ENCODE measurements around the gene PPP3CA.

Gene PPP3CA

DNA sequence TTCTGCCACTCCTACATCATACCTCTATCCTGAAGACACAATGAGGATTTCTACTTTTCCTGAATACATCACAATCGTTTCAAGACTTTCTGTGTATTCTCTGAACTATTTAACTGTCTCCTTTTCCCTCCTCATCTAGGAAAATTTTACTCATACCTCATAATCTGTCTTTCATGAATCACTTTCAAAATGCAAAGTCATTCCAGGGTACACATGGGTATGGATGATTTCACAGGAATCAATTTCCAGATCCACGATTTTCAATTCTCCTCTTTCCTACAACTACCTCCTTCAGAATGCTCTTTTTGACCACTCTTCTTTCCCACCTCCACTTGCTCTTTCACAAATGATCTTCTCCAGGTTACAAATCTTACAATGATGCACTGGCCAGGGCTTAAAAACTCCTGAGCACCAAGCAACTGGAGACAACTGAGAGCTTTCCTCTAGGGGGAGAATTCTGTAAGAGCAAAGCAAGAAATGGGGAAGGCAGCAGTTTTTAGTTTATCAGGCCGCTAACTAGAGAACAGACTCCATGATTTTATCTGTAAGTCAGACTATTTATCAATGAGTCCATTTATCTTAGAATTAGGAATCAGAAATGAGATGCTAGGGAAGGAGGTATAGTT is 116.4 kb downstream of the PPP3CA start:
- no peak for DNase-seq (ENCODE audit: insufficient read length, low spot score)
- no peak for FAIRE-seq
- TF ChIP-seq POLR2A (IDR thresholded peaks at IDR 0.05; ENCODE audit: low read depth, low read length) (no peak), POU2F2 (IDR thresholded peaks at IDR 0.05; ENCODE audit: low read depth, low read length) (no peak), PAX5 (IDR thresholded peaks at IDR 0.05; ENCODE audit: insufficient read depth, low read length, severe bottlenecking) (no peak), TAF1 (IDR thresholded peaks at IDR 0.05; ENCODE audit: low read depth, low read length) (no peak), POLR2AphosphoS5 (IDR thresholded peaks at IDR 0.05; ENCODE audit: low read depth, low read length) (no peak), SPI1 (IDR thresholded peaks at IDR 0.05; ENCODE audit: low read depth, low read length) (no peak)

DNA sequence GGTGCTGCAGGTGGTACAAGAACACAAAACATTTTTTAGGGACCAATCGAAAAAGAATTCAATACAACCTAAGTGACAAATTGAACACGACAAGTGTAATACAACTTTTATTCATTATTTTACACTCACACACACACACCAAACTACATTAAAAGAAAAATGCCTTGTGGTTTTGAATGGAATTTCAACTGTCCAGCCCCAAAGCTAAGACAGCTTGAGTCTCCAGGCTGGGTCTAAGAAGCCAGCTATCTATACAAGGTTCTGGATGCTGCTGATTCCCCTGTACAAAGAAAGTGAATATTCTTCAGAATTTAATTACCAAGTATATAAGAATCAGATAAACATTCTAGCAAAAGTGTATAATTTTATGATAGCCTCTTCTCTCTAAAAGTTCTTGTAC is 118.2 kb downstream of the PPP3CA start:
- TF ChIP-seq POLR2A (IDR thresholded peaks at IDR 0.05; ENCODE audit: low read depth, low read length): no peak
- no peak for TF ChIP-seq TAF1 (IDR thresholded peaks at IDR 0.05; ENCODE audit: low read depth, low read length)
- TF ChIP-seq PAX5 (IDR thresholded peaks at IDR 0.05; ENCODE audit: insufficient read depth, low read length, severe bottlenecking): no peak
- TF ChIP-seq POU2F2 (IDR thresholded peaks at IDR 0.05; ENCODE audit: low read depth, low read length): no peak
- TF ChIP-seq SPI1 (IDR thresholded peaks at IDR 0.05; ENCODE audit: low read depth, low read length): no peak
- TF ChIP-seq POLR2AphosphoS5 (IDR thresholded peaks at IDR 0.05; ENCODE audit: low read depth, low read length): no peak
- FAIRE-seq: no peak
- no peak for DNase-seq (ENCODE audit: insufficient read length, low spot score)

DNA sequence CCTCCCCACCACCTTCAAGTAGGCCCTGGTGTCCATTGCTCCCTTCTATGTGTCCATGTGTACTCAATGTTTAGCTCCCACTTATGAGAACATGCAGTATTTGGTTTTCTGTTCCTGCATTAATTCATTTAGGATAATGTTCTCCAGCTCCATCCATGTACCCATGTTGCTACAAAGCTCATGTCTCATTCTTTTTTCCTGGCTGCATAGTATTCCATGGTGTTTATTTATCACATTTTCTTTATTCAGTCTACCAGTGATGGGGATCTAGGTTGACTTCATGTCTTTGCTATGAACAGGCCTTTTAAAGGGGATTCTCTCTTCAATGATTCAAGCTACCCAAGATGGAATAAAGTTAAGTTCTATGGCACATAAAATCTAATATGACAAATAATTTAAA is 119.6 kb downstream of the PPP3CA start:
- FAIRE-seq (no peak), DNase-seq (ENCODE audit: insufficient read length, low spot score) (no peak)
- no peak for TF ChIP-seq POLR2A (IDR thresholded peaks at IDR 0.05; ENCODE audit: low read depth, low read length)
- no peak for TF ChIP-seq SPI1 (IDR thresholded peaks at IDR 0.05; ENCODE audit: low read depth, low read length)
- TF ChIP-seq POU2F2 (IDR thresholded peaks at IDR 0.05; ENCODE audit: low read depth, low read length): no peak
- no peak for TF ChIP-seq POLR2AphosphoS5 (IDR thresholded peaks at IDR 0.05; ENCODE audit: low read depth, low read length)

DNA sequence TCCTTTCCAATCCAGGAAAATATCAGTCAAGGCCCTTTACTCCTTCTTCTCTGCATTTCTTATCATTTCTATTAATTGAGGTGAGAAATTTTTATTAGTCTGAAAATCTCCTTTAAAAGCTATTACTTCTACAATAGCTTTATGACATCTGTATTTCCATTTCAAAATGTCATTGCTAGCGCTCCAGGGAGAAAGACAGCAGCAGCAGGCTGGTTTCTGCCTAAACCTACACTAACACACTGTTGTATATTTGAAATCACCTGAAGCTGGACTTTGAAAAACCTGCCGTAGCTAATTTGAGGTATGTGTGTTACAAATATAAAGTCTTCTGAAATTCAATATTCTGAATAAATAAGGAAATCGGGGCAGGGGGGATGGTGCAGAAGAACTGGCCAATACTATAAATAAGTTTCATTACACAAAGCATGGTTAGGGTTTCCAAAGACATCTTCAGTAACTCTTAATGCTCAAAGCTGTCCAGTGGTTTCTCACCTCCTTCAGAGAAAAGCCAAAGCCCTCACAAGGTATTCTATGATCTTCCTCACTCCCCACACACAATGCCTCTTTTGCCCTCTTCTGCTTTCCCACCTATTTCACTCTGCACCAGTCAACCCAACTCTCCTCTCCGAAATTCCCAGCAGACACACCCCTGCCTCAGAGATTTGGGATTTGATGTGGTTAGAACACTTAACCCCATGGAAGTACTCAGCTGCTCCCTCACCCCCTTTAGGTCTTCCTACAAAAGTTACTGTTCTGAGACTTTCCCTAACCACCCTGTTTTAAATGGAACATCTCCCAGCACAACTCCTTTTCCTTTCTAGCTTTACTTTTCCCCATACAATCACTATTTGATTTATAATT is 122.7 kb downstream of the PPP3CA start:
- FAIRE-seq (no peak), DNase-seq (ENCODE audit: insufficient read length, low spot score) (no peak)
- TF ChIP-seq PAX5 (IDR thresholded peaks at IDR 0.05; ENCODE audit: insufficient read depth, low read length, severe bottlenecking): no peak
- TF ChIP-seq POU2F2 (IDR thresholded peaks at IDR 0.05; ENCODE audit: low read depth, low read length): no peak
- TF ChIP-seq SPI1 (IDR thresholded peaks at IDR 0.05; ENCODE audit: low read depth, low read length): no peak
- TF ChIP-seq TAF1 (IDR thresholded peaks at IDR 0.05; ENCODE audit: low read depth, low read length): no peak
- TF ChIP-seq POLR2A (IDR thresholded peaks at IDR 0.05; ENCODE audit: low read depth, low read length): no peak
- no peak for TF ChIP-seq POLR2AphosphoS5 (IDR thresholded peaks at IDR 0.05; ENCODE audit: low read depth, low read length)

DNA sequence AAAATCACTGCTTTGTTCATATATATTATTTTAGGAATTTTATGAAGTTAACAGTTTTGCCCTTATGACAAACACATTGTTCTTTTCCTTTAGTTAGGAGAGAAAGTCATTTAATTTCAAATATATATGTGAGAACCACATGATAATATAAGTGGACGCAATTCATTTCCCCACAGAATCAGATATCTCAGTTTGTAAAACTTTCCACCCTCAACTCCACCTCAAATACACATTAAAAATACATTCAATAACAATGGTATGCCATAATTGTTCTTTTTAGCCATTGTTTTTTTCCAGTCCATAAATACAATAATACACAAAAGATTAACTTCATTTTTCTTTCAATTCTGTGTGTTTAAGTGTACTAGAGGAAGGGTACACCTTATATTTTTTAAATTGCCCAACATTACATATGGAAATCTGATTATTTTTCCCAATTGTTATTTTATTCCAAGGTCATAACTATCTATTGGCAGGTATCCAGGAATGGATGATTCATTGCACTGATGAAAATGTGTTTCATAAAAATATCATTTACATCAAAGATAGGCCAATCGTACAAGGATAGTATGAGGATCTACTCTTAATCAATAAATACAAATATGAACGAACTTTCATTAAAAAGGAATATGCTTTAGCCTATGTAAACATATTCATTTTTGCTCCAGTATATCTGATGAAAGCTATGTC is 125.0 kb downstream of the PPP3CA start:
- DNase-seq (ENCODE audit: insufficient read length, low spot score) (no peak), FAIRE-seq (no peak)
- TF ChIP-seq POLR2AphosphoS5 (IDR thresholded peaks at IDR 0.05; ENCODE audit: low read depth, low read length): no peak

DNA sequence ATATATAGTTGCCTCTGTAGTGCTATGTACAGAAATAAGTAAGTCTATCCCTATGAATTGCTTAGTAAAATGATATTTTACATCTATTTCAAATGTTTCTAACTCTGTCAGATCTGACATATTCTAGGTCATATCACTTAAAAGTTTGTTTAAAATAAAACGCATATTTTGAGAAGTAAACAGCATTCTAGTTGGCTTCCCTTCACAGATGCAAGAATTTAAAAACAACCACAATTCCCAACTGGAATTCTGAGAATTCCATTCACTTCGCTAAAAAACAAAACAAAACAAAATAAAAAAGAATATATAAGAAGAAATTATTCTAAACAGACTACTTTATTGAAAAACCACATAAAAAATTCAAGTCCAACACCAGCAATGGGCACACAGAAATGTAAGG is 126.0 kb downstream of the PPP3CA start:
- TF ChIP-seq SPI1 (IDR thresholded peaks at IDR 0.05; ENCODE audit: low read depth, low read length): no peak
- TF ChIP-seq POU2F2 (IDR thresholded peaks at IDR 0.05; ENCODE audit: low read depth, low read length): no peak
- TF ChIP-seq PAX5 (IDR thresholded peaks at IDR 0.05; ENCODE audit: insufficient read depth, low read length, severe bottlenecking): no peak
- TF ChIP-seq POLR2AphosphoS5 (IDR thresholded peaks at IDR 0.05; ENCODE audit: low read depth, low read length): no peak
- no peak for TF ChIP-seq POLR2A (IDR thresholded peaks at IDR 0.05; ENCODE audit: low read depth, low read length)
- no peak for TF ChIP-seq TAF1 (IDR thresholded peaks at IDR 0.05; ENCODE audit: low read depth, low read length)
- no peak for FAIRE-seq
- DNase-seq (ENCODE audit: insufficient read length, low spot score): no peak

DNA sequence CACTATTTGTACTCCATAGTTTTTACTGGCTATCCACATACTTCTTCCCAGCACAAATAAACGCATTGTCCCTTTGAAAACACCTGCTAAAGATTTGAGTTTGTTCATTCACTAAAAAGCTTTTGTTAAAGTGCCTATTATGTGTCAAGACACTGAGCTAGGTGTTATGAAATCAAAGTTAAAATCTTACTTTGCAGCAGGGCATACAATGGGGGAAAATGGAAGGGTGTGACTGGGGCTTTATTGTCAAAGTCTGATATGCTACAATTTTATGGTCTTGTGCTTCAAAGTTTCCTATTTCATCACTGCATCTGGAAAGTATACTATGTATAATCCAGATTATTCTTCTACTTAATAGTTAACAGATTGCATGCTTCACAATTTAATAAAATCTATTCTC is 128.4 kb downstream of the PPP3CA start:
- TF ChIP-seq SPI1 (IDR thresholded peaks at IDR 0.05; ENCODE audit: low read depth, low read length) (no peak), POLR2A (IDR thresholded peaks at IDR 0.05; ENCODE audit: low read depth, low read length) (no peak), POU2F2 (IDR thresholded peaks at IDR 0.05; ENCODE audit: low read depth, low read length) (no peak), POLR2AphosphoS5 (IDR thresholded peaks at IDR 0.05; ENCODE audit: low read depth, low read length) (no peak), TAF1 (IDR thresholded peaks at IDR 0.05; ENCODE audit: low read depth, low read length) (no peak), PAX5 (IDR thresholded peaks at IDR 0.05; ENCODE audit: insufficient read depth, low read length, severe bottlenecking) (no peak)
- no peak for FAIRE-seq

DNA sequence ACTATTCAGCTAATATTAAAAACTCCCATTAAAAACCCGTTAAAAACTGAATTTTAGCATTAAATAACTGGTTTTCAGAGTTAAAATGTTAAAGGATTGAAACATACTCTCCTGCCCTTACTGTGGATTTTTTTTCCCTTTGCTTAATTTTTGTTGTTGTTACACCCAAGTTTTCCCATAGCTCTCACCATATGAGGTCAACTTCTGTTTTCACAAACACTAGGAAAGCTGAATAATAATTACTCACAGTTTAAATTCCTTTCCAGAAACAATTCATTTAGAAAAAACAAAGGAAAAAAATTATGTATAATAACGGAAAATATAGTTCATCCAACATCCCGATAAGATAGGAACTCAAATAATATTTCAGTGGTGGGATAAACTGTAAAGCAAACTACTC is 129.0 kb downstream of the PPP3CA start:
- TF ChIP-seq SPI1 (IDR thresholded peaks at IDR 0.05; ENCODE audit: low read depth, low read length): no peak
- no peak for TF ChIP-seq POLR2AphosphoS5 (IDR thresholded peaks at IDR 0.05; ENCODE audit: low read depth, low read length)
- no peak for TF ChIP-seq PAX5 (IDR thresholded peaks at IDR 0.05; ENCODE audit: insufficient read depth, low read length, severe bottlenecking)
- no peak for TF ChIP-seq POU2F2 (IDR thresholded peaks at IDR 0.05; ENCODE audit: low read depth, low read length)
- no peak for TF ChIP-seq POLR2A (IDR thresholded peaks at IDR 0.05; ENCODE audit: low read depth, low read length)
- no peak for TF ChIP-seq TAF1 (IDR thresholded peaks at IDR 0.05; ENCODE audit: low read depth, low read length)
- DNase-seq (ENCODE audit: insufficient read length, low spot score): no peak
- FAIRE-seq: no peak

More for the DNA sequence above, 128.4 kb downstream of the PPP3CA start:
- DNase-seq (ENCODE audit: insufficient read length, low spot score): no peak

DNA sequence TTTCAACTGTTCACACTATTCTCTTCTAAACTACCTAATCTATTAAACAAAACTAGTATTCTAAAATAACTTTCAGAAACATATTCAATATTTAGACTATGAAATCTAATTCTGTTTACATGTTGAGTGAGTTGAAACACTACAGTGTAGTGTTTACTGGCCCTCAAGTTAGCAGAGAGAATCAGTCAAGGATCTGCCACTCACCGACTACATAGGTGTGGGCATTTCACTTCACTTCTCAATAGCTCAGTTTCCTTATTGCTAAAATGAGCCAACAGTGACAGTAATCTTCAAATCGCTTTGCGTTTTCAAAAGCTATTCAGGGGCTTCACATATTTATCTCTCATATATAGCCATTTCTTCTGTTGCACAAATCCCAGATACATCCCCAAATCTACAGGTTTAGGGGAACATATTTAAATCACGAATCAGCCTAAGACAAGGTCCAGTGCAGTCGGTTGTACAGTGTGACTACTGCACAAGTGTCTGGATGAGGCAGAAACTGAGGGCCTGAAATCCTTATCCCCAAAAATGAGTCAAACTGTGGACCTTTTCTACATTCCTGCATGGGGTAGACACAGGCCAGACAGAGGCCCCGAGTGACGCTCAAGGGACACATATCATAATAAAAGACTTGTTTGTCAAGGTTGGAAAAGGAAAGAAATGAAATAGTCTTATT is 129.8 kb downstream of the PPP3CA start:
- TF ChIP-seq POLR2A (IDR thresholded peaks at IDR 0.05; ENCODE audit: low read depth, low read length) (no peak), POU2F2 (IDR thresholded peaks at IDR 0.05; ENCODE audit: low read depth, low read length) (no peak), PAX5 (IDR thresholded peaks at IDR 0.05; ENCODE audit: insufficient read depth, low read length, severe bottlenecking) (no peak), TAF1 (IDR thresholded peaks at IDR 0.05; ENCODE audit: low read depth, low read length) (no peak), POLR2AphosphoS5 (IDR thresholded peaks at IDR 0.05; ENCODE audit: low read depth, low read length) (no peak), SPI1 (IDR thresholded peaks at IDR 0.05; ENCODE audit: low read depth, low read length) (no peak)
- DNase-seq (ENCODE audit: insufficient read length, low spot score): no peak
- no peak for FAIRE-seq
